HEK293T (cell line): ENCODE data around the gene PARP1.
A peak's percentile ranks its signal among the peaks of the same experiment; 100 is the strongest.

Experiments used
- CTCF ChIA-PET: fragments of 350-600 bp; formaldehyde crosslinking; extraction: SDS; loops from one replicate; lab custom pipeline; 2021; ENCODE audit warnings: antibody characterized with exemption, inconsistent platforms; lab: Yijun Ruan, JAX
- POLR2A ChIA-PET: fragments of 350-600 bp; formaldehyde crosslinking; extraction: SDS; loops from one replicate; lab custom pipeline; 2020; ENCODE audit warnings: antibody characterized with exemption, inconsistent platforms; lab: Yijun Ruan, JAX
- DNase-seq: peaks from one replicate; pipeline ENCODE4 v3.0.0; 2012; ENCODE audit warnings: mixed read lengths; ENCODE audit errors: extremely low spot score
- ARNT ChIP-seq: fragments of 450-650 bp; IDR thresholded peaks from 2 replicates; pipeline ENCODE4 v1.6.1; 2017; ENCODE audit warnings: mild to moderate bottlenecking
- BHLHE40 ChIP-seq: fragments of 450-650 bp; IDR thresholded peaks from 2 replicates; pipeline ENCODE4 v1.6.1; 2016; ENCODE audit warnings: mild to moderate bottlenecking, moderate library complexity, borderline replicate concordance
- CTBP1 ChIP-seq: fragments of 450-650 bp; IDR thresholded peaks from 2 replicates; pipeline ENCODE4 v1.6.1; 2016; ENCODE audit warnings: borderline replicate concordance
- ELF4 ChIP-seq: fragments of 450-650 bp; IDR thresholded peaks from 2 replicates; pipeline ENCODE4 v1.6.1; 2017; ENCODE audit warnings: antibody characterized with exemption
- FOXA1 ChIP-seq: fragments of 450-650 bp; IDR thresholded peaks from 2 replicates; pipeline ENCODE4 v1.6.1; 2016; ENCODE audit warnings: mild to moderate bottlenecking
- FOXK2 ChIP-seq: fragments of 450-650 bp; IDR thresholded peaks from 2 replicates; pipeline ENCODE4 v1.6.1; 2016; ENCODE audit warnings: mild to moderate bottlenecking
- FOXM1 ChIP-seq: fragments of 450-650 bp; IDR thresholded peaks from 2 replicates; pipeline ENCODE4 v1.6.1; 2017; ENCODE audit warnings: mild to moderate bottlenecking, borderline replicate concordance
- HDGF ChIP-seq: fragments of 450-650 bp; IDR thresholded peaks from 2 replicates; pipeline ENCODE4 v1.6.1; 2017; ENCODE audit warnings: antibody characterized with exemption, borderline replicate concordance
- L3MBTL2 ChIP-seq: fragments of 450-650 bp; conservative IDR thresholded peaks from 2 replicates; pipeline ENCODE4 v1.6.1; 2016; ENCODE audit warnings: mild to moderate bottlenecking
- LEF1 ChIP-seq: fragments of 450-650 bp; IDR thresholded peaks from 2 replicates; pipeline ENCODE4 v1.6.1; 2017; ENCODE audit warnings: mild to moderate bottlenecking, borderline replicate concordance
- NFRKB ChIP-seq: fragments of 450-650 bp; IDR thresholded peaks from 2 replicates; pipeline ENCODE4 v1.6.1; 2016; ENCODE audit warnings: mild to moderate bottlenecking, moderate library complexity
- PKNOX1 ChIP-seq: fragments of 450-650 bp; IDR thresholded peaks from 2 replicates; pipeline ENCODE4 v1.6.1; 2016
- SP1 ChIP-seq: fragments of 450-650 bp; IDR thresholded peaks from 2 replicates; pipeline ENCODE4 v1.6.1; 2017
- SUZ12 ChIP-seq: fragments of 450-650 bp; IDR thresholded peaks from 2 replicates; pipeline ENCODE4 v1.6.1; 2016; ENCODE audit warnings: mild to moderate bottlenecking
- TARDBP ChIP-seq: fragments of 450-650 bp; IDR thresholded peaks from 2 replicates; pipeline ENCODE4 v1.6.1; 2016
- ZNF384 ChIP-seq: fragments of 450-650 bp; IDR thresholded peaks from 2 replicates; pipeline ENCODE4 v1.6.1; 2016

PARP1 gene

DNA sequence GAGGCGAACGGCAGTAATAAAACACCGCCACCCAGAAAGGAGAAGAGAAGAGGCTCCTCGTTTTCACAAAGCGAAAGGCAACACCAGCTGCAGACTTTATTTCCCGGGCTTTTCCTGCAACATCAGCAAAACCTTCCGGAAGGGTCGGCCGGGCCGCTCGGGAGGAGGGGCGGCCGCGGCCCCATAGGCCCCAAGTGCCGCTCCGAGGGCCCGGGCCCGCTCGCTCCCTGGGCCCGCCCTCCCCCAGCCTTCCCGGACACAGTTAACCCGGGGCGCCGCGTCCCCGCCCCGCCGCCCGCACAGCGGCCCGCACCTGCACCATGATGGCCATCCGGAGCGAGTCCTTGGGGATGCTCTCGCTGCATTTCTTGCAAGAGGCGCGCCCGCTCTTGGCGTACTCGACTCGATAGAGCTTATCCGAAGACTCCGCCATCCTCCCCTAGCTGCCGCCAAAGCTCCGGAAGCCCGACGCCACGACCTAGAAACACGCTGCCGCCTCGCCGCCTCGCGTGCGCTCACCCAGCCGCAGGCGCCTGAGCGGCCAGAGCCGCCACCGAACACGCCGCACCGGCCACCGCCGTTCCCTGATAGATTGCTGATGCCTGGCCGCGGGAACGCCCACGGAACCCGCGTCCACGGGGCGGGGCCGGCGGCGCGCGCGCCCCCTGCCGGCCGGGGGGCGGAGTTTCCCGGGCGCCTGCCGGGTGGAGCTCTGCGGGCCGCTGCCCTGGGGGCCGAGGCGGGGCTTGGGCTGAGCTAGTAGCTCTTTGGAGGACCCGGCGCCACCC, at the start of gene PARP1:
Gene PARP1, minus strand, starts transcription at position 597 of the 788 bp plus-strand sequence. Its CDS starts 164 bp downstream, at position 433.
- TF ChIP-seq FOXM1 (peak; percentile 89), ARNT (peak; percentile 86), FOXK2 (no peak), HDGF (no peak), LEF1 (peak; percentile 92), ZNF384 (no peak), L3MBTL2 (peak; percentile 79)
- POLR2A ChIA-PET: interaction anchor here (0.6 to 3.0 kb wide), 40 partner anchors 9 to 916 kb away, joined by 3 to 18 read pairs (median 3); partner anchors contain the start of genes H3-3A, LIN9 and STUM
- CTCF ChIA-PET: interaction anchor here (0.6 to 3.5 kb wide), 19 partner anchors 11 to 1776 kb away, joined by 3 to 27 read pairs (median 4); partner anchors contain the start of gene STUM

DNA sequence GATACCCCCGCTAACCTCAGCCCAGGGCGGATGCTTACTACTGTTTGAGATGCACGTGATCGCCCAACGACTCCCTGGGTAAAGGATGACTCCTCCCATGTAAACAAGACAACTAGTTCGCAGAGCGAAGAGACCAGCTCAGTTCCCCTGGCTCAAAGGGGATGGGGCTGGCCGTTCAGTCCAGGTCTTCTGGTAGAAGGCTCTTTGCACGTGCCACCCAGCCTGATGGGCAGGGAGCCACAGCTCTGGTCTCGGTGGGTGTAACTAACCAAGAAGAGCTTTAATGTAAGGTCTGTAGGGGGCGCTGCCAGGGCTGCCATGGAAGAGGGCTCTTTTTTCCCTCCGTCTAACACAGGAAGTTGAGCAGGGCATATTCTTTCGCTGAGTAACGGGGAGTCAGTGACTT, 49.4 kb upstream of the PARP1 start:
- peak; percentile 43 for DNase-seq

More for the DNA sequence above, at the start of gene PARP1:
- DNase-seq: peak; percentile 99

GRCh38 chr1:226455843-226456242, 48.0 kb upstream of the PARP1 start:
- no peak for DNase-seq
- POLR2A ChIA-PET: no interaction called here
- no peak for TF ChIP-seq CTBP1
- no peak for TF ChIP-seq ELF4
- TF ChIP-seq L3MBTL2: no peak
- no peak for TF ChIP-seq LEF1
- TF ChIP-seq FOXA1: no peak
- CTCF ChIA-PET: no interaction called here

More for the DNA sequence above, 49.4 kb upstream of the PARP1 start:
- TF ChIP-seq LEF1 (no peak), CTBP1 (no peak), ARNT (no peak), FOXK2 (no peak), L3MBTL2 (no peak), BHLHE40 (no peak)
- CTCF ChIA-PET: interaction anchor here (0.6 to 2.3 kb wide), 7 partner anchors 10 to 365 kb away, joined by 3 to 8 read pairs (median 4); no protein-coding TSS in a partner anchor
- POLR2A ChIA-PET: interaction anchor here (0.7 to 1.2 kb wide), 3 partner anchors 11 to 49 kb away, joined by 3 to 4 read pairs (median 3); partner anchors contain the start of gene PARP1

DNA sequence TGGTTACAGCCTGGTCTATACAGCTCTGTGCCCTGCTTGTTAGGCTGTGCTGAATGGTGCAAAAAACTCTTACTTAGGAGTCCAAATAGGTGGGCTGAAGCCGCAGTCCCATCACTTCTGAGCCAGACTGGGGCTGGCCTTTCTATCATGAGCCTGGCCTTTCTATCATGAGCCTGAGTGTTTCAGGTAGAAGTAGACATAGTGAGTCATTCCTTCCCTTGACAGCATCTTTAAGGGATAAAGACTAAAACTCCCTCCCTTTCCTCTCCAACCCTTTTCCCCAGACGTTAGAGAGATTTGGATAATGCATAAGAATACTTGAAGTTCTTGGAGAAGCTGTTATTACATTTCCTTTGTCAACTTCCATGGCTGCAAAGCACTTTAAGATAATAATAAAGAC, 46.5 kb upstream of the PARP1 start:
- ChIA-PET CTCF (no interaction called here), POLR2A (no interaction called here)
- TF ChIP-seq SUZ12: no peak
- TF ChIP-seq LEF1: no peak
- no peak for TF ChIP-seq ZNF384
- no peak for TF ChIP-seq ARNT
- no peak for TF ChIP-seq SP1
- TF ChIP-seq FOXM1: no peak
- TF ChIP-seq FOXK2: no peak
- no peak for TF ChIP-seq FOXA1
- TF ChIP-seq CTBP1: no peak
- TF ChIP-seq HDGF: no peak
- TF ChIP-seq NFRKB: no peak
- no peak for TF ChIP-seq BHLHE40
- no peak for TF ChIP-seq PKNOX1
- TF ChIP-seq TARDBP: no peak
- no peak for DNase-seq

DNA sequence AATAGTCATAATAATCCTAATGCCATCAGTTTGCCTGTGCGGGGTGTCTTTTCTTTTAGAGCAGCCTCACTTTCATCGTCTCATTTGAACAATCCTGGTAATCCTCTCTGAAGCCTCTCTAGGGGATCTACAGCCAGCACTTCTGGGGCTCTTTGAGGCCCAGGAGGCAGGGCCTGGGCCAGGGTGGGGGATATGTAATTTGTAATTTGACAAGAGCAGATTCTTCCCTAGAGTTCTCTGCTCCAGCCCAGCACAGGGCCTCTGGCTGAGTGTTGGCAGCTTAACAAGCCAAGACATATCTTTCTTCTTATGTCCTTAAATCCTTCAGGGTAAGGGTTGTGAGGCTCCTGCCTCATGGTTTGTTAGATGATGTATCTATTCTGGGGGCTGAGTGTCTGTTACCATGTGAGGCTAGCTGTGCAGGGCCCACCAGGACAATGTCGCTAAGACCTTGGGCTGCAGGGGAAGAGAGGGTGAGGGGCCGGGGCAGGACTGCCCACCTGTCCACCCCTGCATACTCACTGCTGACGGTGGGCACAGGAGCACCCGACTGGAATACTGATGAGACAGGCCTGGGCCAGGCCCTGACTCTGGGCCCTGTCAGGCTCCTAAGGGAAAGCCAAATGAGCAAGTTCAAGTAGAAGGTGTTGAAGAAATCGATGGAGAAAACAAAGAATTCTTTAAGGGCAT, 45.3 kb upstream of the PARP1 start:
- CTCF ChIA-PET: no interaction called here
- POLR2A ChIA-PET: no interaction called here
- no peak for DNase-seq
- no peak for TF ChIP-seq FOXM1
- TF ChIP-seq TARDBP: no peak
- no peak for TF ChIP-seq PKNOX1
- TF ChIP-seq CTBP1: no peak
- TF ChIP-seq BHLHE40: no peak
- TF ChIP-seq SP1: no peak
- no peak for TF ChIP-seq SUZ12
- no peak for TF ChIP-seq L3MBTL2
- TF ChIP-seq ELF4: no peak
- TF ChIP-seq FOXA1: no peak

GRCh38 chr1:226450688-226451087, 42.8 kb upstream of the PARP1 start:
- ChIA-PET POLR2A (interaction anchor here (1.0 kb wide), 1 partner anchor 43 kb away, joined by 3 read pairs; the partner anchor contains the start of gene PARP1), CTCF (interaction anchor here (1.2 kb wide), 1 partner anchor 28 kb away, joined by 3 read pairs; no protein-coding TSS in a partner anchor)
- TF ChIP-seq ELF4: no peak
- no peak for TF ChIP-seq ZNF384
- no peak for TF ChIP-seq L3MBTL2
- no peak for TF ChIP-seq TARDBP
- no peak for TF ChIP-seq FOXM1
- TF ChIP-seq CTBP1: no peak
- no peak for TF ChIP-seq SP1
- no peak for TF ChIP-seq HDGF
- TF ChIP-seq BHLHE40: no peak
- no peak for TF ChIP-seq NFRKB
- TF ChIP-seq SUZ12: no peak
- no peak for TF ChIP-seq LEF1
- no peak for TF ChIP-seq FOXA1
- no peak for TF ChIP-seq PKNOX1
- TF ChIP-seq ARNT: no peak
- TF ChIP-seq FOXK2: no peak
- DNase-seq: no peak
